K562 (cell line): ENCODE data around the gene SELENOK.

ENCODE experiments used
- AFF4 ChIP-seq: sonication (generic); formaldehyde crosslinking; IDR thresholded peaks from 2 replicates; pipeline ENCODE4 v1.8.0; 2023; ENCODE audit warnings: mild to moderate bottlenecking, missing genetic modification reagents
- ELK1 ChIP-seq: sonication (generic); formaldehyde crosslinking; IDR thresholded peaks from 2 replicates; pipeline ENCODE4 v1.8.1; 2022; ENCODE audit warnings: missing genetic modification reagents
- JUN ChIP-seq, 2 experiments: sonication (generic) in 1 of 2; formaldehyde crosslinking in 1 of 2; IDR thresholded peaks; 2 replicates each; pipeline versions ENCODE4 v1.6.1 to v1.8.0; 2012 to 2022; ENCODE audit warnings: borderline replicate concordance in 2 of 2, mild to moderate bottlenecking in 2 of 2, improper control_type of control experiment in 1 of 2, low read depth in 1 of 2, low read length in 1 of 2, missing genetic modification reagents in 1 of 2
- PCBP1 ChIP-seq: fragments of 200-400 bp; formaldehyde crosslinking; IDR thresholded peaks from 2 replicates; pipeline ENCODE4 v1.6.1; 2018; ENCODE audit warnings: mild to moderate bottlenecking, low read depth, low read length; ENCODE audit not compliant: poor library complexity, severe bottlenecking
- RFX5 ChIP-seq: IDR thresholded peaks from 2 replicates; pipeline ENCODE4 v1.6.1; 2011; ENCODE audit warnings: low read depth, mild to moderate bottlenecking, improper control_type of control experiment, low read length
- ZEB2 ChIP-seq: fragments of 450-650 bp; IDR thresholded peaks from 2 replicates; pipeline ENCODE4 v1.6.1; 2016
- ZKSCAN3 ChIP-seq: fragments of 250-450 bp; sonication (Bioruptor Pico); IDR thresholded peaks from 2 replicates; pipeline ENCODE4 v1.4.0; 2020
- ZZZ3 ChIP-seq: fragments of 450-650 bp; IDR thresholded peaks from 2 replicates; pipeline ENCODE4 v1.6.1; 2016; ENCODE audit warnings: antibody characterized with exemption, mild to moderate bottlenecking, moderate library complexity

GRCh38 chr3:53834429-53835095, 57.1 kb downstream of the SELENOK start:
- no peak for TF ChIP-seq ELK1 (CRISPR knock-in tag)
- no peak for TF ChIP-seq ZEB2
- TF ChIP-seq PCBP1: no peak
- TF ChIP-seq AFF4 (CRISPR knock-in tag): no peak
- no peak for TF ChIP-seq RFX5
- no peak for TF ChIP-seq ZZZ3
- TF ChIP-seq ZKSCAN3 (CRISPR knock-in tag): no peak
- no peak for TF ChIP-seq JUN (IDR thresholded peaks at IDR 0.05; ENCODE audit: borderline replicate concordance, low read depth, low read length)
- no peak for TF ChIP-seq JUN (CRISPR knock-in tag; IDR thresholded peaks at IDR 0.05; ENCODE audit: borderline replicate concordance)
